Right ventricle myocardium inferior (tissue), 1 donor: ENCODE results near the gene S100A4. TPM values are rescaled to one million over a fixed set of nuclear protein-coding genes. Genes with fewer than 3 reads are reported as not detected.

Experiments used
- ATAC-seq: fragments of 200-7000 bp; cut with Tn5 transposase; one replicate; pipeline ENCODE4 v1.9.1; 2020; ENCODE audit warnings: mild to moderate bottlenecking, moderate library complexity
- DNase-seq: peaks from one replicate; pipeline ENCODE4 v3.0.0; 2021; ENCODE audit errors: missing footprints
- intact Hi-C: fragments of 100-400 bp; cut with DNase I; formaldehyde crosslinking; loops from one replicate; pipeline ENCODE4 v1.11.0; 2022
- total RNA-seq: library from RNA; stranded (reverse); fragmentation: NEBNext Ultra II Directional; extraction: Animal tissue kit (Norgen Biotek cat#: 25700); gene quantifications from one replicate; pipeline ENCODE4 v1.2.1, GENCODE V29; 2021
- donor health status: DM: no; HTN: yes; CAD: no; lungs with severe emphysema.

S100A4 gene
- total RNA-seq, 1 donor from 2014 or later = 164 TPM

DNA sequence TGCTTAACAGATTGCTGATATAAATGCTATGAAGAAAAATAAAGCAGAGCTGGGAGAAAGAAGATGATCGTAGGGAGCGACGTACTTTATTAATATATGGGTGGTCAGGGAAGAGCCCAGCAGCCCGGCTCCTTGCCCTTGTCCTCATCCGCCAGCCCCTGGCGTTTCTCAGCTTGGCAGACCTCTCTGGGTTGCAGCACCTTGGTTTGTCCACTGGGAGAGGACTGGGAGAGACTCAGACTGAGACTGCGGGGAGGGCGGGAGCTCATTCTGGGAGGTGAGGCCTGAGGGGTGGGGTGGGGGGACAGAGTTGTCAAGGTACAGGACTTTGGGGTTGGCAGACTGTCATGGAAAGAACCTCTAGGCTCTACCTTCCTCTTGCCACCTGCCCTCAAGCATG, 6.7 kb upstream of the S100A4 start:
- DNase-seq (no peak), ATAC-seq (no peak)
- intact Hi-C loops = no loop called here

DNA sequence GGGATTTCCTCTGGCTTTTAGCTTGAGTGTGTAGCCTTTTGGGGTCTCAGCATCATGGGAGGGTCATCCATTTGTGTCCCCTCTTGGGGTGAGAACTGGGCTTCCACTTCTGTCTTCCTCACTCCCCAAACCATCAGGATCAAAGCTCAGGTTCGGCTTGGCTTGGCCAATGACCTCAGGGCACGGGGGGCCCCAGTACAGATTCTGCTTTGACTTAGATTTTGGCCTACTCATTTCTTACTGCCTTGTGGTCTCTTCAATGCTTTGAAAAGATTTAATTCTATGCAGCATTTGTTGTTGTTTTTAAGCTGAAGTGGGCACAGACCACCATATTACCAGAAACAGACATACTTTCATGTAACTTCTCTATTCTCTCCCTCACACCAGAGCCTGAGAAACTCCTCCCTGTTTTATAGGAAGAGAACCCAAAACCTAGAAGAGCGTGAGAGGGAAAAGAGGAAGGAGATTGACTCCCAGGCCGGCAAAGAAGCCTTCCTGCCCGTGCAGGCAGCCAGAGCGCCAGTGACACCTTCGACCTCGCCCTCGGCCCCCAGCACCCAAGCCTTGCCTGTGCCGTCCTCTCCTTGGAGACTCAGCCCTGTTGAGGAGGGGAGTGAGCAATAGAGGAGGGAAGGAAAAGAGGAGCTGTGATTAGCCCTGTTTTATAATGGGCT, 5.4 kb upstream of the S100A4 start:
- ATAC-seq (no peak), DNase-seq (no peak)
- intact Hi-C loops = loop anchor here (2.0 kb wide), 1 partner anchor 16 kb away; no protein-coding TSS in a partner anchor

DNA sequence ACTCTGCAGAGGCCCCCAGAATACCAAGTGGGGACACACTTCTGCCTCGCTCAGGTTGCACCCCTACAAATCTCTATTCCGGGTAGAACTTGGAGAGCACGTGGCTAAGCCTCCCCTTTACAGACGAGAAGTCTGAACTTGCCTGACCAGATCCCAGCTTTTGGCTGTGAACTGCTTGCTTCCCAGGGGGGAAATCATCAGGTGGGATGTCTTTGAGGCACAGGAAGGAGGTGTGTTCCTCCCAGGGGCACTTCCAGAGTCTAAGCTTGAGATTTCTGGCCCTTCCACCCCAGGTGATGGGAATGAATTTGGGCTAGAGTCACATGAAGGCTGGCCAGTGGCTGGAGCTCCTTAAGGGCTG, 4.8 kb upstream of the S100A4 start:
- DNase-seq (no peak), ATAC-seq (no peak)
- intact Hi-C loops = loop anchor here (2.0 kb wide), 1 partner anchor 16 kb away; no protein-coding TSS in a partner anchor

DNA sequence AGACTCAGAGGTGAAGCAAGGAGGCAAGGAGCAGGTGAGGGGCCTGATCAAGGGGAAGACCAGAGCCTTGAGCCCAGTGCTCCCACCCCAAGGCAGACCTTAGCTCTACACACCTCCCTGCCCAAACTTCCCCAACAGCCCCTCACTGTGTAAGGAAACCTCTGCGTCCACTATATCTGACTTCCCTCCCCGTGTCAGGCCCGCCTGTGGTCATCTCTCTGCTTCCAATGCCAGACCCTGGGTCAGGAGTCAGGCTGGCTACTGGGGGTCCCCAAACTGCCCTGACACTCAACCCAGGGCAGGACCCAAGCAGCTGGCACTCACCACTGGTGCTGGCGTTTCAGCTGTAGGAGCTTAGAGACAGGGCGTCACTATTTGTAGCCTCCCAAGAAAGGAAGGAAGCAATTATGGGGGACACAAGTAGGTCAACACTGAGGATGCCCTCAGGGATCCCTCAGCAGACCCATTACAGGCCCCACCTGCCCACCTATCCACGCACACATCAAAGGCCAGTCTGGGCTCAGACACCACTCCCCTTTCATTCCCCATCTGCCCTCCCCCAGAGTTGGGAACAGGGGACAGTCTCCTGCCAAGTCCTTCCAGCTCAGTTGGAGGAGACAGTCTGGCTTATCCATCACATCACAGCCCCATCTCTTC, 4.3 kb upstream of the S100A4 start:
- ATAC-seq (no peak), DNase-seq (no peak)
- intact Hi-C loops = loop anchor here (2.0 kb wide), 1 partner anchor 17 kb away; no protein-coding TSS in a partner anchor

DNA sequence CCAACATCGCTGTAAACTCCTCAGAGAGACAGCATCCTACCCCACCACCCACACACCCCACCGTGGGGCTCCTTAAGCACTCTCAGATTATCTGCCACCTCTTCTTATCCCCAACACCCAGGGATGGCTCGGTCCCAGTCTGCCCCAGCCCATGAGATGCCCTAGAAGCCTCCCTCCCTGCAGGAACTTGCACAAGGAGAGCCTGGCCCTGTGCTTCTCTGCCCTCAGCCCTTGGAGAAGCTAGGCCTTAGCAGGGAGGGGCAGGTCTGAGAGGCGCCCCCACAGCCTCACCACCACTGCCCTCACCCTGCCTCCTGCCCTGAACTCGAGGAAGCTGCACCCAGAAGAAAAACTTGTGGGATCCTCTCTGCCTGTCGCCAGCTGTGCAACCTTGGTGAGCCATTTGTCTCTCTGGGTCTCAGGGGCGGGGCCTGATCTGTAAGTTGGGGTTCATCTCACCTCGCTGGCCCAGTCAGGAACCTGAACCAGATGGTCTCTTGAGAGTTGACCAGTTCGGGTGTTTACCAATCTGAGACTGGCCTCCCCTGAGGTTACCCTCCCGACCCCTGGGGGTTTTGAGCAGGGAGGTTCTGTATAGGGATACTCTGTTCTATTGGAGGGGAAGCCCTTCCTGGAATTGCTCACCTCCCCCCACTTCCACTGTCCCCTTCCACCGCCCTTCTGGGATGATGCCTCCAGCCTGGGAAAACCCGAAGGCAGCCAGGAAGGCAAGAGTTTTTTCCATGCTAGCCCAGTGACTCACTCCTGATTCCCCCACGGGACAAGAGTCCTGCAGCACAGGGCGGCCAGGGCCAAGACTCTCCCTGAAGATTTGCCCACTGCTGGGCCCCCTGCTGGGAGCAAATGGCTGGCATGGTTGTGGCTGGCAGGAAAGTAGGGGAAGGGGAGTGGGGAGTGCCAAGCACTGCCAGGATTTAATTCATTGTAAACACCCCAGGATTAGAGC, 3.4 kb upstream of the S100A4 start, which contains the start of gene S100A3:
Gene S100A3 (minus strand): TSS at position 537 of the 967 bp plus-strand sequence. CDS start 773 bp downstream, outside the sequence.
- intact Hi-C loops = no loop called here
- peak; percentile 79 for DNase-seq
- ATAC-seq = peak; percentile 57

DNA sequence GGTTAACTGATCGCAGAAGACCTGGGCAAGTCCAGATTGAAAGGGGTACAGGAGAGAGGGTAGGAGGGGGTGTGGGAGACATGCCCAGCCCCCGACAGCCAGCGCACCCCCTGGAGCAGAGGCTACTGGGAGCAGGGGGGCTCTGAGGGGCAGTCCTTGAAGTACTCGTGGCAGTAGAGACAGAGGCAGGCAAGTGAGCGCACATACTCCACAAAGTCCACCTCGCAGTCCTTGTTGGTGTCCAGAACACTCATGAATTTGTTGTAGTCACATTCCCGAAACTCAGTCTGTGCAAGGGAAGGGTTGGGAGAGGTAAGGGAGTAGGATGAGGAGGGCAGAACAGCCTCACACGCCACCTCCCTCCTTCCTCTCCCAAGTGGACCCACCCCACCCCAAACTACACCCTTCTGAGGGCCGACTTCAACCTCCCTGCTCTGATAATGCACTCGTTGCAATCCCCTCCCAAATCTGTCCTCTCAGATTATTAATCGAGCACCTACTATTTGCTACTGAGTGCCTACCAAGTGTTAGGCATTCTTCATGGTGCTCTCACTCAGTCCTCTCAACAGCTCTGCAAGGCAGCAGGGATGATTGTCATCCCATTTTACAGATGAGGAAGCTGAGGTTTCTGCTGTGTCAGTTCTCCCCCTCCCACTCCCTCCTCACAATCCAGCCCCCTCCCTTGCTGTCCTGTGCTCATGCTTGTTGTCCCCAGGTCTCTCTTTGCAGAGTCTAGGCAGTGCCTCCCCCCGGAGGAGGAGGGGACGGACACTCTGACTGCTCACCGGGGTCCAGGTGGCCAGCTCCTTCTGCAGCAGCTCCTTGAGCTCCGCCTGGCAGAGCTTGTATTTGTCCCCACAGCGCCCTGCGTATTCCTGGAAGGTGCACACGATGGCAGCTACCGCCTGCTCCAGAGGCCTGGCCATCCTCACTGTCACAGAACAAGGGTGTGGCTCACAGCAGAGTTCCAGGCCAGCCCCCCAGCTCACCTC, 2.2 kb upstream of the S100A4 start:
- DNase-seq (no peak), ATAC-seq (no peak)
- intact Hi-C loops = loop anchor here (1.0 kb wide), 1 partner anchor 14 kb away; no protein-coding TSS in a partner anchor

DNA sequence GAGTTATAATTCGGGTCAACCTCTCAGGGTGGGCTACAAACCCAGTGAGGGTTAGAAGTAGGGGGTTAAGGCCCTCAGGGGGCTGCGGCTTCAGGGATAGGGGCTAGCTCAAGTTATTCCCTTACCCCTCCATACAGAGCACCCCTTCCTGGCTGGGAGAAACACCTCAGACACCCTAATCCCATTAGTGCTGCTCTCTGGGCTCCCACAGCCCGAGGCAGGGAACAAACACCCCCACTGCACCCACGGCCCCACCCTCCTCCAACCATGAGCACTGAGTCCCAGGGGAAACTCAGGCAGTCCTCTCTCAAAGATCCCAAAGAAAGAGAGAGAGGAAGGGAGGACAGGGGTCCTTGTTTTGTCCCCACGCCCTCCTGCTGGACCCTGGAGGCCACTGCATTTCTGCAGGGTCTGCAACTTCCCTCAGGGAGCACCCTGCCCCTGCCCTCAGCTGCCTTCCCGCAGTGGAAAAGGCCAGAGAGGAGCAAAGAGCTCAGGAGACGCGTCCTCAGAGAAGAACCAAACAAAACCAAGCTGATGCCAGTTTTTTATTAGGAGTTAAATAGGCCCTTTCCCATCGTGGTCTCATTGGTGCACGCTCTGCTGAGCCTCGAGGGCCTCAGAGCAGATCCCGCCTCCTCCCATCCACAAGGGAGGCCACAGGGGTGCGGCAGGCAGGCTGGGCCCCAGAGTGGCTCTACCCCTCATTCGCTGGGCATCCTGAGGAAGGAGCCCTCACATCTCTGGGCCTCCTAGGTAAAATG, 1.4 kb upstream of the S100A4 start:
- intact Hi-C loops = loop anchor here (1.0 kb wide), 1 partner anchor 13 kb away; no protein-coding TSS in a partner anchor
- no peak for ATAC-seq
- no peak for DNase-seq

DNA sequence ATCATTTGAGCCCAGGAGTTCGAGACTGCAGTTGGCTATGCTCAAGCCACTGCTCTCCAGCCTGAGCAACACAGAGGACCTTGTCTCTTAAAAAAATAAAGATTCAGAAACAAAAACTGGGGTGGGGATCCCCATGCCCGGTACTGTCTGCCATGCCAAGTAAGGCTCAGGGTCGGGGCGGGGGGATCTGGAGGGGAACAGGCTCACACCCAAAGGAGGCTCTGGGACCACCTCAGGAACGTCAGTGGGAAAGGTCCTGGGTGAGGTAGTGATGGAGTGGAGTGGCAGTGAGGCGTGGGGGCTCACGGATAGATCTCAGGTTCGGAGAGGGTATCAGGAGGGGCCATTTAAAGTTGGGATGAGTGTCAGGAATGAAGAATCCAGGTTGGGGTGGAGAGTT, 765 bp upstream of the S100A4 start:
- intact Hi-C loops = no loop called here
- ATAC-seq = no peak
- DNase-seq = no peak

DNA sequence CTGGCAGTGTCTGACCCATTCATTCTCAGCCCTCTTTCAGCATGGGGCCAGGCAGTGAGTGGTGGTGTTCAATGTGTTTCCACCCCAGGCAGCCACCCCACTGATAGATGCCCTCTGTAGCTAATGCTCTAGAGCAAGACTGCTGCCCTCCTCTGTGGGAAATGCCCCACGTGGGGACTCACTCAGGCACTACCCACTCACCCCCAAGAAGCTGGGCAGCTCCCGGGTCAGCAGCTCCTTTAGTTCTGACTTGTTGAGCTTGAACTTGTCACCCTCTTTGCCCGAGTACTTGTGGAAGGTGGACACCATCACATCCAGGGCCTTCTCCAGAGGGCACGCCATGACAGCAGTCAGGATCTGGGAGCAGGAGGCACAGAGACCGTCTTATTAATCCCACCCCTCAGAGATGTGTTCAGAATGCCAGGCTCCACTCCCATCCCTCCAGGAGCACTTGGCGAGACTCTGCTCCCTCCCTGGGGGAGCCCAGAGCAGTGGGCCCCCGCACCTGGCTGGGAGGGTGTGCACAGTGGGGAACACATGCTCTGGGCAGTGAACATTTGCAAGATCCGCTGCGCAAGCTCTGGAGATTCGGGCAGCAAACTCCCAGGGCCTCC, 1.0 kb downstream of the S100A4 start:
- intact Hi-C loops = no loop called here
- no peak for ATAC-seq
- no peak for DNase-seq

DNA sequence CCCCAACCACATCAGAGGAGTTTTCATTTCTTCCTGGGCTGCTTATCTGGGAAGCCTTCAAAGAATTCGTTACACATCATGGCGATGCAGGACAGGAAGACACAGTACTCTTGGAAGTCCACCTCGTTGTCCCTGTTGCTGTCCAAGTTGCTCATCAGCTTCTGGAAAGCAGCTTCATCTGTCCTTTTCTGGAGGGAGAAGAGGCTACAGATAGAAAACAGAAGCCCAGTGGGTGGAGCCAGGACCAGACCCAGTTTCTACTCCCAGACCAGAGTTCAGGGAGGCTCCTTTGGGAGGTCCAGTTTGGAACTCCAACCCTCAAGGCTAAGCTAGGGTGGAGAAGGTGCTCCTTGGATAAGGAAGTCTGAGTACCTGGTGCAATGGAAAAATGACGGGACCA, 1.9 kb downstream of the S100A4 start:
- DNase-seq = no peak
- ATAC-seq = no peak
- intact Hi-C loops = no loop called here

DNA sequence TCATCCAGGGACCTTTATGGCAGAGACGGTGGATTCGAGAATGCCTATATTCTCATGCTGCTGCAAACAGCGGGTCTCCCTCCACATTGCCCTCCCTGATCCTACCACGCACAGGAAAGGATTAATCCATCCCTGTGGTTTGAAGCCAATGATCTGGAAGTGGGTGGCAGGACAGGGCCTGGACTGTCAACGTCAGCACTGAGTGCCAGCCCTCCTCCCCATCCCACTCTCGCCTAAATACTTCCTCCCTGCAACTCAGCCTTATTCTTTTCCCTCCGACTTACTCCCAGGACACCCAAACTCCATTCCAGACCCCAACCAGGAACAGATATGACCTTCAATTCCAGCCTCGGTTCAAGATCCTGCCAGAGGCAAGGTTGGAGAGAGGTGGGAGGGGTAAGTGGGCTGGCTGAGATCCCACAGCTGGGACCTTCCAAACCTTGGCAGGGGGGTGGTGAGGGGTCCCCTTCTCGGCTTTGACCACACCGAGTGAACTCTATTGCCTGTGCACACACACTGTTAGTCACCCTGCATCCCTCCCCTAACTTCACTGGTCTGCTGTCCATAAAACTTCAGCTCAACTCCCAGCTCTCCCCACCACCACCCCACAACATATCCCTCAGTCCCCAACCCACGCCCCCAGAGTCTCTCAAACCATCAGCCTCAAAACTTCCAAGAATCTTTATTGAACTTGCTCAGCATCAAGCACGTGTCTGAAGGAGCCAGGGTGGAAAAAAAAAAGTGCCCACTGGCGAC, 2.5 kb downstream of the S100A4 start:
- ATAC-seq = no peak
- intact Hi-C loops = no loop called here
- DNase-seq = no peak

DNA sequence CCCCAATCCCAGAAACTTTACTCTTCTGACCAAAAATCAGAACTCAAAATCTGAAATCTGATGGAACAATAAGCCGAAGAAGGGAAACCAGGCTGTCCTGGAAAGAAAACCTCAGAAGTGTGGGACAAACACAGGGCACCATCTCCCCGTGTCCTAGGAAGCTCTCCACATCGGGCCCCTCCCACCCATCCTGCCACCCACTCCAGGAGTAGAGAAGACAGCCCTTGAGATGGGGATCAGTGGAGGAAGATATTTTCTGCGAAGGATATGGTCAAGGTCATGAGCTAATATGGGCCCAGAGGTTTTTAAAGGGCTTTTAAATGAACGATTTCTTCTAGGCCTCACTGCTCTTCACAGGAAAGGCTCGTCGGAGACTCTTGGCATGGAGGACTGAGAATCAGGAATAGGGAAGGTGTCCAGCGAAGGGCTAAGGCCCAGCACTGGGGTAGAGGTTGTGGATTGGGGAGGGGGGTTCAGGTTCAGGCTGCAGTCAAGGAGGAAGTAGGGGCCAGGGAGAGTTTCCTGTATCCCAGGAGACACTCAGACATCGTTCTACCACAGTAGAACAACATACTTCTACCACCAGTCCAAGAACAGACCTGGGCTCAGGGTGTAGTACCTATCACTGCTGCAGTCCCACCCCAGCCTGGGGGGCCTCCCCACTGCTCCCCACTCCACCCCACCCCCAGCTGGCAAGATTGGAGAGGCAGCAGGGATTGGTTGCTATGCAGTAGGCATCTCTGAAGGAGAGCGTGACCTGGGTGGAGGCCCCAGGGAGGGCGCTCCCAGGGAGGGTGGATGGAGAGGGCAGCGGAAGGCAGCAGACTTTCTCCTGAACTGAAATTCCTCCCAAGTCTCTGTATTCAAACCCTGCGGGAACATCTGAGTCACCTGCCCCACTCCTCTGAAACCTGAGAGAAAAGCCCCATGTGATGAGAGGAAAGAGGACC, 3.7 kb downstream of the S100A4 start:
- intact Hi-C loops = no loop called here
- no peak for DNase-seq
- no peak for ATAC-seq

DNA sequence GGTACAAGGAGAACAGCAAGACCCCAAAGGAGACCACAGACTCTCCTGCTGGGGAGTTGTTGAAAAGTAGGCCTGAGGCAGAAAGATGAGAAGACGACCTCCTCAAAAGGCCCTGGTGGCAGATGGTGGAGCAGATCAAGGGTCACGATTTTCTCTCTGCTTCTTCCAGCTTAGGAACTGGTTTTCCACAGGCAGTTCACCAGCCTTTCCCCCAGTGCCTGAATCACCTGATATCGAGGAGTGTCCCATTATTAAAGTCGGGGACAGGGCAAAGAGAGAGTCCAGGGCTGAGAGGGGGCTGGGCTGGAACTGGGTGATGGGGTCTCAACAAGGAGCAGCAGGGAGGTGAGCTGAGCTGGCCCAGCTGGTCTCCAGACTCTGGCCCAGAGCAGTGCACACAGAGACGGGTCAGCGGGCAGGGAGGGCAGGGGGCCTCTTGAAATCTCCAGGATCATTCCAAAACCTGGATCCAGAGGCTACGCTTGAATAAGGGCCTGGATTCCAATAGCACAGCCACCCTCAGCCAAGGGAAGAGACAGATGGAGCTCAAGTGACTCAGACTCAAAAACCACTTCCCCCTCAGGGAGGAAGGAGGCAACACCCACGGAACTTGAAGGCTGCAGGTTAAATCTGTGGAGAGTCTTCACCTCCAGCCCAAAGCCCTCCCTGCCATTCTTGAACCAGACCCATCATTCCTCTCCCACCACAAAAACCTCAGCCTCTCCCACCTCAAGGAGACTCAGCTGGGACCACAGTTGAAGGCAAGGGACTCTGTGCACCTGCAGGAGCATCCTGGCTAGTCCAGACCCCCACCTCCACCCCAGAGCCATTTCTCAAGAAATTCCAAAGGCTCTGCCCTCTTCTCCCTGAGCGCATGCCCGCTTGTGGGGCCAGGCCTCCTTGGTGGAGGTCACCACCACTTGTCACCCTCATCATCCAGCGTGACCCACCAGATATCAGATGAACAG, 4.9 kb downstream of the S100A4 start, which contains the start of gene S100A5:
Gene S100A5 (minus strand): TSS at position 541 of the 968 bp plus-strand sequence. CDS start 743 bp downstream, outside the sequence.
- intact Hi-C loops = no loop called here

More for the DNA sequence above, 4.9 kb downstream of the S100A4 start, which contains the start of gene S100A5:
- DNase-seq = no peak
- no peak for ATAC-seq
